ENCODE results near the gene TRIM56. TPM values are rescaled to one million over a fixed set of nuclear protein-coding genes. Genes with fewer than 3 reads are reported as not detected.
"Not testable (repeated sequence)": the region's sequence is repeated elsewhere in the genome, so short reads cannot be mapped to it uniquely, and the experiment has no call there.

Gene TRIM56, protein sequence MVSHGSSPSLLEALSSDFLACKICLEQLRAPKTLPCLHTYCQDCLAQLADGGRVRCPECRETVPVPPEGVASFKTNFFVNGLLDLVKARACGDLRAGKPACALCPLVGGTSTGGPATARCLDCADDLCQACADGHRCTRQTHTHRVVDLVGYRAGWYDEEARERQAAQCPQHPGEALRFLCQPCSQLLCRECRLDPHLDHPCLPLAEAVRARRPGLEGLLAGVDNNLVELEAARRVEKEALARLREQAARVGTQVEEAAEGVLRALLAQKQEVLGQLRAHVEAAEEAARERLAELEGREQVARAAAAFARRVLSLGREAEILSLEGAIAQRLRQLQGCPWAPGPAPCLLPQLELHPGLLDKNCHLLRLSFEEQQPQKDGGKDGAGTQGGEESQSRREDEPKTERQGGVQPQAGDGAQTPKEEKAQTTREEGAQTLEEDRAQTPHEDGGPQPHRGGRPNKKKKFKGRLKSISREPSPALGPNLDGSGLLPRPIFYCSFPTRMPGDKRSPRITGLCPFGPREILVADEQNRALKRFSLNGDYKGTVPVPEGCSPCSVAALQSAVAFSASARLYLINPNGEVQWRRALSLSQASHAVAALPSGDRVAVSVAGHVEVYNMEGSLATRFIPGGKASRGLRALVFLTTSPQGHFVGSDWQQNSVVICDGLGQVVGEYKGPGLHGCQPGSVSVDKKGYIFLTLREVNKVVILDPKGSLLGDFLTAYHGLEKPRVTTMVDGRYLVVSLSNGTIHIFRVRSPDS
- 10 to 100 TPM; 11.8 to 23.3 (median 13.7) TPM for total RNA-seq
- polyA plus RNA-seq, result 10 to 100 TPM in 1 of 3 donors, 1 to 10 TPM in 2; 6.0 to 25.6 (median 7.2) TPM

GRCh38 chr7:101085162-101085964, at the start of gene TRIM56:
TSS of gene TRIM56 (plus strand) at chr7:101085481. CDS start at chr7:101087313, 1,832 bp downstream.
- Histone ChIP-seq H3K27ac (peak within 1 kb of the TSS; percentile 85 to 91 (median 88)), H3K9me3 (no peaks in the 10 kb centered on the region), H3K4me3 (peak within 1 kb of the TSS; percentile 64 to 74 (median 70)), H3K27me3 (no peaks in the 10 kb centered on the region), H3K4me1 (peaks cover 0 to 36% (median 24%) of the 10 kb centered on the region in 4 donors), H3K36me3 (peaks cover 16 to 34% (median 20%) of the 10 kb centered on the region in 4 donors)
- DNase-seq, result peak; percentile 94
- TF ChIP-seq POLR2A (IDR thresholded peaks at IDR 0.05) (no peak), POLR2AphosphoS5 (IDR thresholded peaks at IDR 0.05) (peak; percentile 69 to 80 (median 74)), CTCF (IDR thresholded peaks at IDR 0.05) (no peak), EP300 (IDR thresholded peaks at IDR 0.05) (no peak)
- intact Hi-C loops (cut with DNase I), result loop anchor here (2.0 kb wide), 1 partner anchor 13 kb away; no protein-coding TSS in a partner anchor
- WGBS, 2 donors, result 0% methylated on average over 26 of the region's 26 CpGs

GRCh38 chr7:101035941-101036340, 49.3 kb upstream of the TRIM56 start:
- peaks cover 0 to 5% (median 0%) of the 10 kb centered on the region in 3 donors for H3K27me3 ChIP-seq
- TF ChIP-seq POLR2A (IDR thresholded peaks at IDR 0.05), result no peak
- TF ChIP-seq EP300 (IDR thresholded peaks at IDR 0.05), result no peak
- no peak for TF ChIP-seq CTCF (IDR thresholded peaks at IDR 0.05)
- TF ChIP-seq POLR2AphosphoS5 (IDR thresholded peaks at IDR 0.05), result no peak
- H3K4me3 ChIP-seq, result no peak overlapping the region
- H3K36me3 ChIP-seq, result no peaks in the 10 kb centered on the region
- 86 to 92% methylated on average over 4 of the region's 4 CpGs for WGBS, 2 donors
- DNase-seq, result no peak
- no peaks in the 10 kb centered on the region for H3K4me1 ChIP-seq
- no peak overlapping the region for H3K27ac ChIP-seq
- H3K9me3 ChIP-seq, result no peaks in the 10 kb centered on the region
- intact Hi-C loops (cut with DNase I), result no loop called here

GRCh38 chr7:101041283-101041682, 44.0 kb upstream of the TRIM56 start:
- peaks cover 0 to 29% (median 6%) of the 10 kb centered on the region in 3 donors for H3K27me3 ChIP-seq
- H3K27ac ChIP-seq; intact Hi-C loops (cut with DNase I); H3K9me3 ChIP-seq; DNase-seq; H3K4me3 ChIP-seq; H3K4me1 ChIP-seq; H3K36me3 ChIP-seq: not testable (repeated sequence)
- WGBS, 2 donors, result 83 to 93% methylated on average over 6 of the region's 6 CpGs

- Histone ChIP-seq H3K27ac (no peak overlapping the region), H3K4me3 (no peak overlapping the region), H3K4me1 (no peaks in the 10 kb centered on the region), H3K27me3 (peaks cover 0 to 63% (median 19%) of the 10 kb centered on the region in 3 donors), H3K9me3 (no peaks in the 10 kb centered on the region), H3K36me3 (no peaks in the 10 kb centered on the region)
- TF ChIP-seq EP300 (IDR thresholded peaks at IDR 0.05) (no peak), POLR2AphosphoS5 (IDR thresholded peaks at IDR 0.05) (no peak), POLR2A (IDR thresholded peaks at IDR 0.05) (no peak), CTCF (IDR thresholded peaks at IDR 0.05) (no peak)
- DNase-seq, result no peak
- WGBS, 2 donors, result 33 to 61% methylated on average over 9 of the region's 9 CpGs
- intact Hi-C loops (cut with DNase I), result no loop called here
These were observed 26.9 kb upstream of the TRIM56 start for GRCh38 chr7:101058355-101058754.
